ENCODE data around the gene CARD10. TPM values are rescaled to one million over a fixed set of nuclear protein-coding genes. Genes with fewer than 3 reads are reported as not detected.
A peak's percentile ranks its signal among the peaks of the same experiment; 100 is the strongest.

Gene CARD10
- total RNA-seq, 4 donors from 2014 or later: 6.0 to 15.3 (median 8.8) TPM

DNA sequence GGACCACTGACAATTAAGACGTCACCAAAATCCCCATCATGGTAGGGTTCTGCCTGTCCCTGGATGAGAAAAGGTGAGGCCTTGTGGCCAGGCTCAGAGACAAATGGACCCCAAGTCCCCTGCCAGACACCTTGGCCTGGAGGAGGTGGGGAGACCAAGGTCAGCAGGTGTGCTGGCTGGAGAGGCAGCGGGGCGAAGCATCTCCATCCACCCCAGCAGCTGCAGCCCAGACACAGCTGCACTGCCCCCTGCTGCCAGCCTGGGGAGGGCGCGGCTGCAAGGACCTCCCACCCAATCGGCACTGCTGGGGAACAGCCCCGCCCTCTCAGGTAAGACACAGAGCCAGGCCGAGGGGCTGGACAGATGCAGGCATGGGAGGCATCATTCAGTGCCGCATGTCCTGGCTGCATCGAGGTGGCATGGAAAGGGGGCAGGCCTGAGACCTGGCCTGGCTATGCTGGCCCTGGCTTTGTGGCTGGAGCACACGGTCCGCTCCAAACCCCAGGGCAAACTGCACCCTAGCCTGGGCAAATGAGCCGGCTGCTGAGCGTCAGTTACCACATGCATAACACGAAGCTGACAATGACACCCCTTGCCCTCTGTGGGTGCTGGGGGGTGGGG is 20.8 kb downstream of the CARD10 start:
- TF ChIP-seq, protein P1, sequence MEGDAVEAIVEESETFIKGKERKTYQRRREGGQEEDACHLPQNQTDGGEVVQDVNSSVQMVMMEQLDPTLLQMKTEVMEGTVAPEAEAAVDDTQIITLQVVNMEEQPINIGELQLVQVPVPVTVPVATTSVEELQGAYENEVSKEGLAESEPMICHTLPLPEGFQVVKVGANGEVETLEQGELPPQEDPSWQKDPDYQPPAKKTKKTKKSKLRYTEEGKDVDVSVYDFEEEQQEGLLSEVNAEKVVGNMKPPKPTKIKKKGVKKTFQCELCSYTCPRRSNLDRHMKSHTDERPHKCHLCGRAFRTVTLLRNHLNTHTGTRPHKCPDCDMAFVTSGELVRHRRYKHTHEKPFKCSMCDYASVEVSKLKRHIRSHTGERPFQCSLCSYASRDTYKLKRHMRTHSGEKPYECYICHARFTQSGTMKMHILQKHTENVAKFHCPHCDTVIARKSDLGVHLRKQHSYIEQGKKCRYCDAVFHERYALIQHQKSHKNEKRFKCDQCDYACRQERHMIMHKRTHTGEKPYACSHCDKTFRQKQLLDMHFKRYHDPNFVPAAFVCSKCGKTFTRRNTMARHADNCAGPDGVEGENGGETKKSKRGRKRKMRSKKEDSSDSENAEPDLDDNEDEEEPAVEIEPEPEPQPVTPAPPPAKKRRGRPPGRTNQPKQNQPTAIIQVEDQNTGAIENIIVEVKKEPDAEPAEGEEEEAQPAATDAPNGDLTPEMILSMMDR (IDR thresholded peaks at IDR 0.05): peak in 1 of 3 experiments; percentile 34
- TF ChIP-seq EP300 (IDR thresholded peaks at IDR 0.05) (no peak), POLR2AphosphoS5 (IDR thresholded peaks at IDR 0.05) (no peak), POLR2A (IDR thresholded peaks at IDR 0.05; ENCODE audit: low read depth) (no peak)
- Histone ChIP-seq H3K27me3 (peaks cover 0 to 80% (median 0%) of the 10 kb centered on the region in 4 donors), H3K36me3 (peaks cover 0 to 38% (median 10%) of the 10 kb centered on the region in 4 donors), H3K4me1 (peaks cover 32 to 44% (median 40%) of the 10 kb centered on the region in 4 donors), H3K27ac (replicated peaks in 1 of 4) (no peak overlapping the region), H3K4me3 (no peak overlapping the region), H3K9me3 (no peaks in the 10 kb centered on the region)
- intact Hi-C loops (cut with DNase I): no loop called here
- DNase-seq (ENCODE audit: extremely low spot score): no peak
- WGBS: 68% methylated on average over 4 of the region's 15 CpGs

DNA sequence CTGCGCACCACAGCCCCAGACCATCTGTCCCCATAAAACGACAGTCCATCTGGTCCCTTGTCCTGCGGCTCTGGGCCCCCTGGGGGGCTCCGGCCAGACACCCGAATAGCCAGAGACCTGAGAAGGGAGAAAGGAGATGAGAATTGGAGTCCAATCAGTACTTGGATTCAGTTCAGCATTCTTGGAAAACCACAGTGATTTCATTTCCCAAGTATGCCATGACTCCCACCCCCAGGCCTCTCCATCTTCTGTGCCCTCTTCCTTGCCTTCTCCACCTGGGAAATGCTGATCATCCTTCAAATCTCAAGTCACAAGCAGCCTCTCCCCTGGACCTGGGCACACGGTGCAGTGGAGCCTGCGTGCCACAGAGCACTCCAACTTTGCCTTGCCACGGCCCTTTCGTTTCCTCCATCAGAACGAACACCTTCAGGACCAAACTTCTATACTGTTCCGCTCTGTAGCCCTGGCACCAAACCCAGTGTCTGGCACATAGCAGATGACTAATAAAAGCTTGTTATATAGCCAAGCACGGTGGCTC is 22.1 kb downstream of the CARD10 start:
- intact Hi-C loops (cut with DNase I): no loop called here
- Histone ChIP-seq H3K36me3 (peaks cover 0 to 40% (median 13%) of the 10 kb centered on the region in 4 donors), H3K27me3 (peaks cover 0 to 86% (median 1%) of the 10 kb centered on the region in 4 donors), H3K4me1 (peaks cover 22 to 31% (median 27%) of the 10 kb centered on the region in 4 donors), H3K9me3 (no peaks in the 10 kb centered on the region), H3K27ac (replicated peaks in 1 of 4) (no peak overlapping the region), H3K4me3 (no peak overlapping the region)
- TF ChIP-seq, protein P1 (IDR thresholded peaks at IDR 0.05): no peak
- no peak for TF ChIP-seq POLR2A (IDR thresholded peaks at IDR 0.05; ENCODE audit: low read depth)
- no peak for TF ChIP-seq POLR2AphosphoS5 (IDR thresholded peaks at IDR 0.05)
- no peak for TF ChIP-seq EP300 (IDR thresholded peaks at IDR 0.05)
- 85% methylated on average over 11 of the region's 12 CpGs for WGBS
- no peak for DNase-seq (ENCODE audit: extremely low spot score)

DNA sequence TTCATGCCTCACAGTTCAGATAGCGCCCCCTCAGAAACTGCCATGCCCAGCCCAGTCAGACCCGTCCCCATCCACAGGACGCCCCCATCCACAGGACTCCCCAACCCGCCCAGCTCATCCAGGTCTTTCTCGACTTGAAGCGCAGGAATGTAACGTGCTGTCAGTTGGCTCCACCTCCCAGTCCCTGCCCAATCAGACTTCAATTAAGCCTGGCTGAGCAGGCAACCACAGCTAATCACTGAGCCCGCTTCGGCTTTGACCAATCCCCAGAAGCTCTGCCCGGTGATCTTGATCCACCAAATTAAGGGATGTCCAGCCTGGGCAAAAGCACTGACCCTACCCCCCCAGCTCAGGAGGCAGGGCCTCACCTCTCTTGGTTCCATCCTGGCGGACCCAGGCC is 22.6 kb downstream of the CARD10 start:
- DNase-seq (ENCODE audit: extremely low spot score): no peak
- Histone ChIP-seq H3K4me3 (no peak overlapping the region), H3K27ac (replicated peaks in 1 of 4) (no peak overlapping the region), H3K36me3 (peaks cover 0 to 43% (median 14%) of the 10 kb centered on the region in 4 donors), H3K4me1 (peaks cover 18 to 26% (median 22%) of the 10 kb centered on the region in 4 donors), H3K27me3 (peaks cover 0 to 90% (median 2%) of the 10 kb centered on the region in 4 donors), H3K9me3 (no peaks in the 10 kb centered on the region)
- TF ChIP-seq POLR2AphosphoS5 (IDR thresholded peaks at IDR 0.05) (no peak), EP300 (IDR thresholded peaks at IDR 0.05) (no peak), POLR2A (IDR thresholded peaks at IDR 0.05; ENCODE audit: low read depth) (no peak)
- TF ChIP-seq, protein P1 (IDR thresholded peaks at IDR 0.05): no peak
- WGBS: 93% methylated on average over 7 of the region's 11 CpGs
- intact Hi-C loops (cut with DNase I): no loop called here

DNA sequence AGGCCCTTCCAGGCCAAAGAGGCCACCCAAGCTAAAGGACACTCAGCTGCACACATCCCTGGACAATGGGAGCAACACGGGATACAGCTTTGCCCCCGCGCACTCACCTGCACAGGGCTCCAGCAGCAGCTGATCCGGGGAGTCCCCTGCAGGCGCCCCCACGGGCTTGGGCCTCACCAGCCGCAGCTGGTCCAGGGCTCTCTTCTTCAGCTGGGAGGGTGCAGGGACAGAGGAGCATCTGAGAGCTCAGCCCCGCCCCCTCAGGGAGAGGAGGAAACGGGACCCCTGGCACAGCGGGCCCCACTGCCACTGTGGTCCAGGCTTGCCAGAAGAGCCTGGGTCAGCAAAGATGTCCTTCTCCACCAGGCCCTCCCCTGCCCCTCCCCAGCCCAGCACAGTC is 25.2 kb downstream of the CARD10 start:
- H3K27me3 ChIP-seq: peaks cover 0 to 84% (median 2%) of the 10 kb centered on the region in 4 donors
- intact Hi-C loops (cut with DNase I): no loop called here
- 90% methylated on average over 4 of the region's 10 CpGs for WGBS
- peaks cover 0 to 46% (median 23%) of the 10 kb centered on the region in 4 donors for H3K36me3 ChIP-seq
- no peak for TF ChIP-seq POLR2A (IDR thresholded peaks at IDR 0.05; ENCODE audit: low read depth)
- TF ChIP-seq, protein P1 (IDR thresholded peaks at IDR 0.05): no peak
- TF ChIP-seq EP300 (IDR thresholded peaks at IDR 0.05): no peak
- no peak for TF ChIP-seq POLR2AphosphoS5 (IDR thresholded peaks at IDR 0.05)
- no peak overlapping the region for H3K4me3 ChIP-seq
- H3K27ac ChIP-seq (replicated peaks in 1 of 4): no peak overlapping the region
- no peaks in the 10 kb centered on the region for H3K9me3 ChIP-seq
- no peak for DNase-seq (ENCODE audit: extremely low spot score)
- H3K4me1 ChIP-seq: peaks cover 0 to 5% (median 4%) of the 10 kb centered on the region in 4 donors

All from esophagus muscularis mucosa (tissue), 4 donors.